Adrenal gland (tissue), 5 donors: ENCODE results near the gene METTL15.

Source experiments
- CTCF ChIP-seq, 6 experiments: fragments of 450-650 bp in 4 of 6; fragments of 200-600 bp in 2 of 6; sonication (generic) in 1 of 6; IDR thresholded peaks; 1 replicate in 5 of 6; 2 replicates in 1 of 6; pipeline versions ENCODE4 v1.5.1 to v1.8.0; 2016 to 2021; ENCODE audit warnings: antibody characterized with exemption in 6 of 6, mild to moderate bottlenecking in 2 of 6, moderate library complexity in 1 of 6
- POLR2A ChIP-seq, 2 donors: fragments of 450-650 bp; IDR thresholded peaks; one replicate each; pipeline ENCODE4 v1.6.1; 2017; ENCODE audit warnings: antibody characterized with exemption in 2 of 2, mild to moderate bottlenecking in 2 of 2, moderate library complexity in 1 of 2
- donor health status: DM: no; HTN: no; CAD: no.

- TF ChIP-seq CTCF (IDR thresholded peaks at IDR 0.05) = no peak
- no peak for TF ChIP-seq POLR2A (IDR thresholded peaks at IDR 0.05)
These were observed 136.9 kb downstream of the METTL15 start for GRCh38 chr11:28245131-28245530.
